ENCODE measurements around the gene KIF15.

GRCh38 chr3:44805960-44806359, 44.4 kb downstream of the KIF15 start:
- no peak for TF ChIP-seq POLR2A (IDR thresholded peaks at IDR 0.05)
- TF ChIP-seq, protein P1, sequence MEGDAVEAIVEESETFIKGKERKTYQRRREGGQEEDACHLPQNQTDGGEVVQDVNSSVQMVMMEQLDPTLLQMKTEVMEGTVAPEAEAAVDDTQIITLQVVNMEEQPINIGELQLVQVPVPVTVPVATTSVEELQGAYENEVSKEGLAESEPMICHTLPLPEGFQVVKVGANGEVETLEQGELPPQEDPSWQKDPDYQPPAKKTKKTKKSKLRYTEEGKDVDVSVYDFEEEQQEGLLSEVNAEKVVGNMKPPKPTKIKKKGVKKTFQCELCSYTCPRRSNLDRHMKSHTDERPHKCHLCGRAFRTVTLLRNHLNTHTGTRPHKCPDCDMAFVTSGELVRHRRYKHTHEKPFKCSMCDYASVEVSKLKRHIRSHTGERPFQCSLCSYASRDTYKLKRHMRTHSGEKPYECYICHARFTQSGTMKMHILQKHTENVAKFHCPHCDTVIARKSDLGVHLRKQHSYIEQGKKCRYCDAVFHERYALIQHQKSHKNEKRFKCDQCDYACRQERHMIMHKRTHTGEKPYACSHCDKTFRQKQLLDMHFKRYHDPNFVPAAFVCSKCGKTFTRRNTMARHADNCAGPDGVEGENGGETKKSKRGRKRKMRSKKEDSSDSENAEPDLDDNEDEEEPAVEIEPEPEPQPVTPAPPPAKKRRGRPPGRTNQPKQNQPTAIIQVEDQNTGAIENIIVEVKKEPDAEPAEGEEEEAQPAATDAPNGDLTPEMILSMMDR (IDR thresholded peaks at IDR 0.05): no peak
- TF ChIP-seq POLR2AphosphoS5 (IDR thresholded peaks at IDR 0.05): no peak
- TF ChIP-seq EP300 (IDR thresholded peaks at IDR 0.05): no peak
